ENCODE measurements around the gene SLC16A14.

Gene SLC16A14

DNA sequence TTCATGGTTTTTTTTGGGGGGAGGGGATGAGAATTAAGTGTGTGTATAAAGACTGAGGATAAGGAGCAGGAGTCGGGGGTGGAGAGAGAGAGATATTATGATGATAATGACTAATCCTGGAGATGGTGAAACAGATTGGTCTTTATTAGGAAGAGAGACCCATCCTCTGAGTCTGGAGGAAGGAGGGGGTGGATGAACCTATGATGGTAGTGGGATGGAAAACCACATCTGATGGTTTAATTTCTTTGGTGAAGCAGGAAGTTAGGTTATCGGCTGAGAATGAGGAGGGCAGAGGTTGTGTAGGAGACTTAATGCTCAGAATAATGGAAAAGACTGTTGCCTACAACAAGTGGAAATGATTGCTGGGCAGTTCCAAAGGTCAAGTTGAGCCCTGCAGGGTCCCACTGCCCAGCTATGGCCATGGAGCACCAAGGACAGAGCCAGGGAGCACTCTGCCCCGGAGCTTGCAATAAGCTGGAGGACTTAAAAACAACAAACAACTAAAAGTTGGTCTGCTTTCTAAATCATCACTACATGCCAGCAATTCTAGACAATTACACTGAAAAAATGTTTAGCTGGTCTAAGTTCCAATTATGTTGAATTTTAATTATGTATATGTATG, 7.9 kb downstream of the SLC16A14 start:
- no peak for TF ChIP-seq POLR2A (IDR thresholded peaks at IDR 0.05; ENCODE audit: low read length)
- no peak for TF ChIP-seq GATA1 (IDR thresholded peaks at IDR 0.05; ENCODE audit: low read depth, low read length)
- DNase-seq = no peak

GRCh38 chr2:230053753-230054478, 14.8 kb downstream of the SLC16A14 start:
- no peak for DNase-seq
- TF ChIP-seq GATA1 (IDR thresholded peaks at IDR 0.05; ENCODE audit: low read depth, low read length) (no peak), POLR2A (IDR thresholded peaks at IDR 0.05; ENCODE audit: low read length) (no peak)

GRCh38 chr2:230052299-230052698, 16.4 kb downstream of the SLC16A14 start:
- DNase-seq = no peak
- TF ChIP-seq POLR2A (IDR thresholded peaks at IDR 0.05; ENCODE audit: low read length) (no peak), GATA1 (IDR thresholded peaks at IDR 0.05; ENCODE audit: low read depth, low read length) (no peak)

GRCh38 chr2:230050136-230050535, 18.6 kb downstream of the SLC16A14 start:
- no peak for DNase-seq
- TF ChIP-seq POLR2A (IDR thresholded peaks at IDR 0.05; ENCODE audit: low read length) (no peak), GATA1 (IDR thresholded peaks at IDR 0.05; ENCODE audit: low read depth, low read length) (no peak)

DNA sequence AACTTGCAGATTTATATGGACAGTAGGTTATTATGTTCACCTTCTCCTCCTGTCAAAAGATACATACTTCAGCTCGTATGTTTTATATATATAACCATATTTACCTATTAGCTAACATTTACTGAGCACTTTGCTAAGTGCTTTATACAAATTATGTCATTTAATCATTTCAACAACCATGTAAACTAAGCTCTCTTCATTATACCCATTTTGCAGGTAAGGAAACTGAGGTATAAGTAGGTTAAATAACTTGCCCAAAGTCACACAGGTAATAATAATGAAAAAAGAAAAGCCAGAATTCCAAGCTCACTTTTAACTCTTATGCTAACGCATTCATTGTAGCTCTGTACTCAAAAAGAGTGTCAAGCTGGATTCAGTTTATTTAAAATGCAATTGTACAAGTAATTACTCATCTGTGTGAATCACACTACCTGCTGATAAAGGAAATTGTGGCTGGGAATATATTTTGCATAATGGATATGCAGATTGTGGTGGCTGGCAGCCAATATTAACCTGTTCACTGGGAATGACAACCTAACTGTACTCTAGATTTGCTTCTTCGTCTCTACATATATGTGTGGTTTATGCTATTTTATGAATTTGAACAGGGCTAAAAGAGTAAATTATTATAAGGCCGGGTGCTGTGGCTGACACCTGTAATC, 20.6 kb downstream of the SLC16A14 start:
- DNase-seq = no peak
- TF ChIP-seq GATA1 (IDR thresholded peaks at IDR 0.05; ENCODE audit: low read depth, low read length) (no peak), POLR2A (IDR thresholded peaks at IDR 0.05; ENCODE audit: low read length) (no peak)

GRCh38 chr2:230046491-230046890, 22.2 kb downstream of the SLC16A14 start:
- no peak for DNase-seq

GRCh38 chr2:230043461-230043860, 25.3 kb downstream of the SLC16A14 start:
- TF ChIP-seq GATA1 (IDR thresholded peaks at IDR 0.05; ENCODE audit: low read depth, low read length) (no peak), POLR2A (IDR thresholded peaks at IDR 0.05; ENCODE audit: low read length) (no peak)
- no peak for DNase-seq

More at GRCh38 chr2:230046491-230046890, 22.2 kb downstream of the SLC16A14 start:
- TF ChIP-seq GATA1 (IDR thresholded peaks at IDR 0.05; ENCODE audit: low read depth, low read length) (no peak), POLR2A (IDR thresholded peaks at IDR 0.05; ENCODE audit: low read length) (no peak)

GRCh38 chr2:230043025-230043424, 25.7 kb downstream of the SLC16A14 start:
- TF ChIP-seq GATA1 (IDR thresholded peaks at IDR 0.05; ENCODE audit: low read depth, low read length) = no peak
- no peak for TF ChIP-seq POLR2A (IDR thresholded peaks at IDR 0.05; ENCODE audit: low read length)
- no peak for DNase-seq

- TF ChIP-seq POLR2A (IDR thresholded peaks at IDR 0.05; ENCODE audit: low read length) (no peak), GATA1 (IDR thresholded peaks at IDR 0.05; ENCODE audit: low read depth, low read length) (no peak)
- DNase-seq = no peak
Observed at GRCh38 chr2:230042195-230042594, 26.5 kb downstream of the SLC16A14 start.

- TF ChIP-seq POLR2A (IDR thresholded peaks at IDR 0.05; ENCODE audit: low read length) = no peak
- no peak for TF ChIP-seq GATA1 (IDR thresholded peaks at IDR 0.05; ENCODE audit: low read depth, low read length)
- no peak for DNase-seq
Observed at GRCh38 chr2:230023313-230023712, 45.4 kb downstream of the SLC16A14 start.

DNA sequence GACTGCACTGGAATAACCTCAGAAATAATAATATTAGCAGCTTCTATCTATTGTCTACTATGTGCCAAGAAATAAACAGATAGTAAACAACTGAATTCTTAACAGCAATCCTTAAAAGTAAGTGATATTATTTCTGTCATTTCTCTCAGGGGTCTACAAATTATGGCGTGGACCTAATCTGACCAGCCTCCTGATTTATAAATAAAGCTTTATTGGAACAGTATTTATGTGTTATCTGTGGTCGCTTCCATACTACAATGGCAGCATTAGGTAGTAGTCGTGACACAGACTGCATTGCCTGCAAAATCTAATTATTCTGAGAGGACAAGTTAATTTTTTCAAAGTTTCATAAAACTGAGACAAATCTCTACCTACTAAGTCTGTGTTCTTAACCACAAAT, 49.0 kb downstream of the SLC16A14 start:
- no peak for DNase-seq
- no peak for TF ChIP-seq POLR2A (IDR thresholded peaks at IDR 0.05; ENCODE audit: low read length)
- no peak for TF ChIP-seq GATA1 (IDR thresholded peaks at IDR 0.05; ENCODE audit: low read depth, low read length)

GRCh38 chr2:230018153-230018552, 50.6 kb downstream of the SLC16A14 start:
- TF ChIP-seq POLR2A (IDR thresholded peaks at IDR 0.05; ENCODE audit: low read length) (no peak), GATA1 (IDR thresholded peaks at IDR 0.05; ENCODE audit: low read depth, low read length) (no peak)
- no peak for DNase-seq

GRCh38 chr2:230016844-230017243, 51.9 kb downstream of the SLC16A14 start:
- no peak for DNase-seq
- TF ChIP-seq POLR2A (IDR thresholded peaks at IDR 0.05; ENCODE audit: low read length) = no peak
- no peak for TF ChIP-seq GATA1 (IDR thresholded peaks at IDR 0.05; ENCODE audit: low read depth, low read length)

DNA sequence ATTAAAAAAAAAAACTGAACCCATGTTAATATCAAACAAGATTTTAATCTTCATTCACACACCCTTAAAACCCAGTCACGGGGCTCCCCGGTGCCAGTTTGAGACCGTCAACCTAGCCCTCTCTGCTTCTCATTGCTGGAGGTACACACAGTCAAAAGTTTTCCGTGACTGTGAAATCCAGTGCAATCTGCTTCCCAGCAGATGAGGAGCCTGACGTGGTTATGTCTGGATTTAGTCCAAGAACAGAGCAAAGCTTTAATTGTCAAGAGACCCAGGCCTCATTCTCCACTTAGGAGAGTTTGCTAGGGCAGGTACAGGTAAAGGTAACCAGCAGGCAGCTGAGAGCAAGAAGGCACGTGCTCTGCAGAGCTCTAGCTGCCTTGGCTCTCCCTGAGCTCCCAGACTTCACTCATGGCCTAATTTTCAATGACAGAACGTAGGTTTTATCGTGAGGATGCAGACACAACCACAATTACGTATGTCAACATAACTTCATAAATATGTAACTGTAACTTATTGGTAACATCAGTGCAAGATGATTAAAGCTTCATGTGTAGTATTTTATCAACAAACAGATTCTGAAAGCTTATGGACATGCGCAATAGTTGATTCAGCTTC, 56.3 kb downstream of the SLC16A14 start:
- TF ChIP-seq POLR2A (IDR thresholded peaks at IDR 0.05; ENCODE audit: low read length) = no peak
- no peak for TF ChIP-seq GATA1 (IDR thresholded peaks at IDR 0.05; ENCODE audit: low read depth, low read length)
- DNase-seq = no peak
